Esophagus squamous epithelium (tissue), 5 donors: Measurements from ENCODE around the gene RDH12. TPM values are rescaled to one million over a fixed set of nuclear protein-coding genes. Genes with fewer than 3 reads are reported as not detected.

Experiments used
- DNase-seq: peaks from one replicate; lab custom pipeline; 2025; lab: John Stamatoyannopoulos, UW
- H3K27ac ChIP-seq, 4 donors: fragments of 200-600 bp; sonication (generic); one replicate each; pipeline ENCODE4 v1.5.1; 2016 to 2019; ENCODE audit warnings: mild to moderate bottlenecking in 1 of 4
- H3K27me3 ChIP-seq, 4 donors: fragments of 200-600 bp; sonication (generic); 1 replicate in 3 of 4; 2 replicates in 1 of 4; pipeline versions ENCODE4 v1.5.1 to v1.6.0; 2017 to 2021; ENCODE audit warnings: antibody characterized with exemption in 1 of 4
- H3K36me3 ChIP-seq, 3 donors: fragments of 200-600 bp; sonication (generic); one replicate each; pipeline ENCODE4 v1.5.1; 2016 to 2019
- H3K4me1 ChIP-seq, 3 donors: fragments of 200-600 bp; sonication (generic); one replicate each; pipeline ENCODE4 v1.5.1; 2017 to 2019
- H3K4me3 ChIP-seq, 4 donors: fragments of 200-600 bp; sonication (generic); 1 replicate in 3 of 4; 2 replicates in 1 of 4; pipeline ENCODE4 v1.5.1; 2016 to 2019; ENCODE audit warnings: mild to moderate bottlenecking in 2 of 4, moderate library complexity in 1 of 4
- H3K9me3 ChIP-seq, 3 donors: fragments of 200-600 bp; sonication (generic); one replicate each; pipeline ENCODE4 v1.5.1; 2016 to 2019
- POLR2A ChIP-seq, 4 donors: fragments of 450-650 bp; IDR thresholded peaks; one replicate each; pipeline ENCODE4 v1.6.1; 2017; ENCODE audit warnings: antibody characterized with exemption in 4 of 4, mild to moderate bottlenecking in 4 of 4, moderate library complexity in 3 of 4
- WGBS, 2 donors: methylation state at CpG; one replicate each; pipeline ENCODE4 v1.1.5; 2018; 5-methylcytosine and 5-hydroxymethylcytosine counted together
- intact Hi-C: fragments of 100-400 bp; cut with DNase I; formaldehyde crosslinking; loops from one replicate; pipeline ENCODE4 v1.15.0; 2022
- total RNA-seq, 4 donors: library from RNA; depleted of rRNA; stranded (reverse); fragments of >200 nt; gene quantifications; one replicate each; pipeline ENCODE4 v1.1.0, GENCODE V29; 2016
- TF ChIP-seq, protein P1 (sequence below), 6 experiments: fragments of 450-650 bp in 4 of 6; fragments of 200-600 bp in 2 of 6; sonication (generic) in 2 of 6; IDR thresholded peaks; one replicate each; pipeline ENCODE4 v1.5.1; 2016 to 2019; ENCODE audit warnings: antibody characterized with exemption in 6 of 6, mild to moderate bottlenecking in 4 of 6, moderate library complexity in 4 of 6
- donor health status: DM: yes; HTN: yes; CAD: no.

The RDH12 gene
- total RNA-seq, 4 donors from 2014 or later = 4.0 to 35.3 (median 29.4) TPM

DNA sequence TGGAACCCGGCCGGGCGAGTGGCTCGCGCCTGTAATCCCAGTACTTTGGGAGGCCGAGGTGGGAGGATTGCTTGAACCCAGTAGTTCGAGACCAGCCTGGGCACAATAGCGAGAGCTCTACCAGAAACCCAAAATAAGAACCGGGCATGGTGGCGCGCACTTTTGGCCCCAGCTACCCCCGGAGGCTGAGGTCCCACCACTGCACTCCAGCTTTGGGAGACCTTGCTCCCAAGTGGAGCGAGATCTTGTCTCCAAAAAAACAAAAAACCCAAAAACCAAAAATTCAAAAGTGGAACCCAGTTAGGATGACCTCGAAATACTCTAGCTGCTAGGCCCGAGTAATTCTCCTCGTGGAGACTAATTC is 26.5 kb upstream of the RDH12 start:
- WGBS, 2 donors = 31 to 81% methylated on average over 4 to 11 of the region's 16 CpGs
- H3K27ac ChIP-seq = peak overlapping the region; percentile 93 to 98 (median 98)
- DNase-seq = no peak
- peaks cover 13 to 45% (median 21%) of the 10 kb centered on the region in 3 donors for H3K4me1 ChIP-seq
- peak overlapping the region; percentile 89 to 99 (median 97) for H3K4me3 ChIP-seq
- no peaks in the 10 kb centered on the region for H3K9me3 ChIP-seq
- intact Hi-C loops = no loop called here
- peaks cover 0 to 26% (median 0%) of the 10 kb centered on the region in 3 donors for H3K36me3 ChIP-seq
- TF ChIP-seq POLR2A (IDR thresholded peaks at IDR 0.05) = no peak
- TF ChIP-seq, protein P1, sequence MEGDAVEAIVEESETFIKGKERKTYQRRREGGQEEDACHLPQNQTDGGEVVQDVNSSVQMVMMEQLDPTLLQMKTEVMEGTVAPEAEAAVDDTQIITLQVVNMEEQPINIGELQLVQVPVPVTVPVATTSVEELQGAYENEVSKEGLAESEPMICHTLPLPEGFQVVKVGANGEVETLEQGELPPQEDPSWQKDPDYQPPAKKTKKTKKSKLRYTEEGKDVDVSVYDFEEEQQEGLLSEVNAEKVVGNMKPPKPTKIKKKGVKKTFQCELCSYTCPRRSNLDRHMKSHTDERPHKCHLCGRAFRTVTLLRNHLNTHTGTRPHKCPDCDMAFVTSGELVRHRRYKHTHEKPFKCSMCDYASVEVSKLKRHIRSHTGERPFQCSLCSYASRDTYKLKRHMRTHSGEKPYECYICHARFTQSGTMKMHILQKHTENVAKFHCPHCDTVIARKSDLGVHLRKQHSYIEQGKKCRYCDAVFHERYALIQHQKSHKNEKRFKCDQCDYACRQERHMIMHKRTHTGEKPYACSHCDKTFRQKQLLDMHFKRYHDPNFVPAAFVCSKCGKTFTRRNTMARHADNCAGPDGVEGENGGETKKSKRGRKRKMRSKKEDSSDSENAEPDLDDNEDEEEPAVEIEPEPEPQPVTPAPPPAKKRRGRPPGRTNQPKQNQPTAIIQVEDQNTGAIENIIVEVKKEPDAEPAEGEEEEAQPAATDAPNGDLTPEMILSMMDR (IDR thresholded peaks at IDR 0.05) = no peak
- H3K27me3 ChIP-seq = no peaks in the 10 kb centered on the region

- 62 to 94% methylated on average over 2 of the region's 2 CpGs for WGBS, 2 donors
- Histone ChIP-seq H3K4me3 (no peak overlapping the region), H3K27me3 (no peaks in the 10 kb centered on the region), H3K4me1 (peaks cover 4 to 17% (median 5%) of the 10 kb centered on the region in 3 donors), H3K36me3 (peaks cover 0 to 62% (median 0%) of the 10 kb centered on the region in 3 donors), H3K27ac (no peak overlapping the region), H3K9me3 (no peaks in the 10 kb centered on the region)
- no peak for DNase-seq
- intact Hi-C loops = no loop called here
- no peak for TF ChIP-seq POLR2A (IDR thresholded peaks at IDR 0.05)
- TF ChIP-seq, protein P1 (IDR thresholded peaks at IDR 0.05) = no peak
Measured at GRCh38 chr14:67679006-67679405, 22.7 kb upstream of the RDH12 start.

GRCh38 chr14:67680121-67680602 is 21.5 kb upstream of the RDH12 start:
- peaks cover 3 to 15% (median 4%) of the 10 kb centered on the region in 3 donors for H3K4me1 ChIP-seq
- no peaks in the 10 kb centered on the region for H3K9me3 ChIP-seq
- intact Hi-C loops = no loop called here
- no peak for DNase-seq
- H3K36me3 ChIP-seq = peaks cover 0 to 73% (median 2%) of the 10 kb centered on the region in 3 donors
- TF ChIP-seq POLR2A (IDR thresholded peaks at IDR 0.05) = no peak
- TF ChIP-seq, protein P1 (IDR thresholded peaks at IDR 0.05) = no peak
- 82 to 87% methylated on average over 3 of the region's 3 CpGs for WGBS, 2 donors
- H3K27me3 ChIP-seq = no peaks in the 10 kb centered on the region
- H3K4me3 ChIP-seq = no peak overlapping the region
- peak overlapping the region in 2 of 4 donors; percentile 18 to 27 for H3K27ac ChIP-seq

DNA sequence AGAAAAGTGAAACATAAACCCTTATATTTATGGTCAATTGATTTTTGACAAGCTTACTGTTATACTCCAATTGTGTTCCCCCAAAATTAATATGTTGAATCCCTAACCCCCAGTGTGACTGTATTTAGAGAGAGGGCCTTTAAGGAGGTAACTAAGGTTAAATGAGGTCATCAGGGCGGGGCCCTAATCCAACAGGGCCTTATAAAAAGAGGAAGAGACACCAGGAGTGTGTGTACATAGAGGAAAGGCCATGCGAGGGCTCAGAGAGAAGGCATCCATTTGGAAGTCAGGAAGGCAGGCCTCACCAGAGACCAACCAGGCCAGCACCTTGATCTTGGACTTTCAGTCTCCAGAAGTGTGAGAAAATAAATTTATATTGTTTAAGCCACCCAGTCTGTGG is 20.7 kb upstream of the RDH12 start:
- Histone ChIP-seq H3K27me3 (no peaks in the 10 kb centered on the region), H3K27ac (no peak overlapping the region), H3K36me3 (peaks cover 0 to 81% (median 2%) of the 10 kb centered on the region in 3 donors), H3K4me3 (no peak overlapping the region), H3K4me1 (peaks cover 0 to 7% (median 0%) of the 10 kb centered on the region in 3 donors), H3K9me3 (no peaks in the 10 kb centered on the region)
- no peak for DNase-seq
- 75 to 83% methylated on average over 1 to 2 of the region's 2 CpGs for WGBS, 2 donors
- no peak for TF ChIP-seq POLR2A (IDR thresholded peaks at IDR 0.05)
- TF ChIP-seq, protein P1 (IDR thresholded peaks at IDR 0.05) = no peak
- intact Hi-C loops = no loop called here

DNA sequence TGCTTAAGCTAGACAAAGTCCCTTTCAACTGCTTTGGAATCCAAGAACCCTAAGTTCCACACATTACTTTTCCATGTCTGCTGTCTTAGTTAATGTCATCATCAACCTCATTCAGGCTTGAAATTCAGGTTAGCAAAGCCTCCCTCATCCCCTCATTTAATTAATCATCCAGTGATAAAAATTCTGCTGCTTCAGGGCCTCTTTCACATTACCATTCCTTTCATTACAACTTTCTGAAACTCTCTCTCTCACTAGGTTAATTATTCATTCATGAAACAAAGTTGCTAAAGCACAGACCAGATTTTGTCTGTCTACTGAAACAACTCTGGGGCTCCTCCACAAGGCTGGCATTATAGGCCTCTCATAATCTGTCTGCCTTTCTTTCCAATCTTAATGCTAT is 17.8 kb upstream of the RDH12 start:
- H3K4me3 ChIP-seq = no peak overlapping the region
- peaks cover 2 to 95% (median 3%) of the 10 kb centered on the region in 3 donors for H3K36me3 ChIP-seq
- H3K27me3 ChIP-seq = no peaks in the 10 kb centered on the region
- H3K27ac ChIP-seq = no peak overlapping the region
- DNase-seq = no peak
- H3K9me3 ChIP-seq = no peaks in the 10 kb centered on the region
- intact Hi-C loops = no loop called here
- TF ChIP-seq, protein P1 (IDR thresholded peaks at IDR 0.05) = no peak
- TF ChIP-seq POLR2A (IDR thresholded peaks at IDR 0.05) = no peak
- peaks cover 0 to 7% (median 0%) of the 10 kb centered on the region in 3 donors for H3K4me1 ChIP-seq
